Left lung (tissue), 10 donors: Measurements from ENCODE around the gene C22orf42. TPM values are rescaled to one million over a fixed set of nuclear protein-coding genes. Genes with fewer than 3 reads are reported as not detected.

Experiments
- ATAC-seq: fragments of 200-7000 bp; cut with Tn5 transposase; one replicate; pipeline ENCODE4 v1.9.1; 2020; ENCODE audit warnings: moderate library complexity
- DNase-seq, 4 donors: peaks; one replicate each; pipeline ENCODE4 v3.0.0-alpha.2; 2013 to 2020
- H3K27ac ChIP-seq, 2 donors: fragments of 200-600 bp; sonication (generic) in 1 of 2; one replicate each; pipeline versions ENCODE4 v1.5.0 to v1.8.0; 2020 to 2021
- H3K27me3 ChIP-seq, 2 donors: fragments of 200-600 bp; sonication (generic) in 1 of 2; one replicate each; pipeline versions ENCODE4 v1.5.0 to v1.8.0; 2020 to 2021
- H3K36me3 ChIP-seq, 2 donors: fragments of 200-600 bp; sonication (generic) in 1 of 2; one replicate each; pipeline versions ENCODE4 v1.5.0 to v1.8.0; 2020 to 2021
- H3K4me1 ChIP-seq, 2 donors: fragments of 200-600 bp; one replicate each; pipeline ENCODE4 v1.8.0; 2021
- H3K4me3 ChIP-seq, 2 donors: fragments of 200-600 bp; sonication (generic) in 1 of 2; one replicate each; pipeline versions ENCODE4 v1.5.0 to v1.8.0; 2020 to 2021; ENCODE audit warnings: mild to moderate bottlenecking in 1 of 2
- H3K9me3 ChIP-seq, 2 donors: fragments of 200-600 bp; sonication (generic) in 1 of 2; one replicate each; pipeline versions ENCODE4 v1.5.0 to v1.8.0; 2020 to 2021
- intact Hi-C, 2 donors: fragments of 100-400 bp; cut with DNase I; formaldehyde crosslinking; loops; one replicate each; pipeline versions ENCODE4 v1.11.2 to v1.14.2; 2022
- polyA plus RNA-seq, 6 donors: library from polyadenylated mRNA; unstranded; fragments of 120-200 nt; gene quantifications; one replicate each; pipeline ENCODE4 v1.2.1, GENCODE V29; 2013; ENCODE audit not compliant: insufficient read length in 6 of 6
- total RNA-seq, 2 donors: library from RNA; stranded (reverse); fragmentation: NEBNext Ultra II Directional; extraction: Animal tissue kit (Norgen Biotek cat#: 25700); gene quantifications; one replicate each; pipeline ENCODE4 v1.2.1, GENCODE V29; 2021
- TF ChIP-seq, protein P1 (sequence below), 2 donors: fragments of 200-600 bp; sonication (generic) in 1 of 2; IDR thresholded peaks; one replicate each; pipeline versions ENCODE4 v1.5.0 to v1.8.0; 2021; ENCODE audit warnings: antibody characterized with exemption in 2 of 2
- donor health status: DM: no; HTN: yes; CAD: no.
- donor health status: DM: no; HTN: no; CAD: no.

Gene C22orf42
- total and polyA plus RNA-seq, 8 donors, result 0.35 TPM; not detected in 7

DNA sequence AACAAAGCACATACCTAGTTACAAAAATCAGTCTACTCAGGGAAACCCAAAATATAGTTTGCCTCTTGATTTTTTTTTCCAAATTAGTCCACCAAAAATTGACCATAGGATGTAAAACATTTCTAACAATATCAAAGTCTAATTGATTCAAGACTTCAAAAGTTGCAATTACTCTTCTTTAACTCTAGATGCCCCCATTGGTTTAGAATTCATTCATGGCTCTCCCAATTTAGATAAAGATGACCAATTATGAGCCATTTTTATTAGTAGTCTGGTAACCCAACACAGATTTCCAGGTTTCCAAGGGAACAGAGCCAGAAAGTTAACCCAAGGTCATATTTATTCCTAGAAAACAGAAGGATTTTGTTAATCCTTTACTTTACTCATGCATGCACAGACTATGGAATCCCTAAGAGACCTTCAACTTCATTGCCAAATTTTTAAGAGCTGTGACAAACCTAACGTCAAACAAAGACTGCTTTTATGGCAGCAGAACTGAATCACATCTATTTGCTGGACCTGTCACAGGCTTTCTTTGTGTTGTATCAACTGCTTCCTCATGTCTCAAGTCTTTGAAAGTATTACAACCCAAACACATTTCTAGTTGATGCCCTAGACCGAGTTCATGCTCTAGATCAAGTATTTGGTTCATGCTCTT is 55.3 kb downstream of the C22orf42 start:
- Histone ChIP-seq H3K27me3 (peaks cover 0 to 13% of the 10 kb centered on the region in 2 donors), H3K4me3 (no peak overlapping the region), H3K4me1 (no peaks in the 10 kb centered on the region), H3K27ac (no peak overlapping the region), H3K9me3 (no peaks in the 10 kb centered on the region), H3K36me3 (no peaks in the 10 kb centered on the region)
- DNase-seq (no peak), ATAC-seq (no peak)
- TF ChIP-seq, protein P1, sequence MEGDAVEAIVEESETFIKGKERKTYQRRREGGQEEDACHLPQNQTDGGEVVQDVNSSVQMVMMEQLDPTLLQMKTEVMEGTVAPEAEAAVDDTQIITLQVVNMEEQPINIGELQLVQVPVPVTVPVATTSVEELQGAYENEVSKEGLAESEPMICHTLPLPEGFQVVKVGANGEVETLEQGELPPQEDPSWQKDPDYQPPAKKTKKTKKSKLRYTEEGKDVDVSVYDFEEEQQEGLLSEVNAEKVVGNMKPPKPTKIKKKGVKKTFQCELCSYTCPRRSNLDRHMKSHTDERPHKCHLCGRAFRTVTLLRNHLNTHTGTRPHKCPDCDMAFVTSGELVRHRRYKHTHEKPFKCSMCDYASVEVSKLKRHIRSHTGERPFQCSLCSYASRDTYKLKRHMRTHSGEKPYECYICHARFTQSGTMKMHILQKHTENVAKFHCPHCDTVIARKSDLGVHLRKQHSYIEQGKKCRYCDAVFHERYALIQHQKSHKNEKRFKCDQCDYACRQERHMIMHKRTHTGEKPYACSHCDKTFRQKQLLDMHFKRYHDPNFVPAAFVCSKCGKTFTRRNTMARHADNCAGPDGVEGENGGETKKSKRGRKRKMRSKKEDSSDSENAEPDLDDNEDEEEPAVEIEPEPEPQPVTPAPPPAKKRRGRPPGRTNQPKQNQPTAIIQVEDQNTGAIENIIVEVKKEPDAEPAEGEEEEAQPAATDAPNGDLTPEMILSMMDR (IDR thresholded peaks at IDR 0.05), result peak in 1 of 2 donors; percentile 22
- intact Hi-C loops, result no loop called here

DNA sequence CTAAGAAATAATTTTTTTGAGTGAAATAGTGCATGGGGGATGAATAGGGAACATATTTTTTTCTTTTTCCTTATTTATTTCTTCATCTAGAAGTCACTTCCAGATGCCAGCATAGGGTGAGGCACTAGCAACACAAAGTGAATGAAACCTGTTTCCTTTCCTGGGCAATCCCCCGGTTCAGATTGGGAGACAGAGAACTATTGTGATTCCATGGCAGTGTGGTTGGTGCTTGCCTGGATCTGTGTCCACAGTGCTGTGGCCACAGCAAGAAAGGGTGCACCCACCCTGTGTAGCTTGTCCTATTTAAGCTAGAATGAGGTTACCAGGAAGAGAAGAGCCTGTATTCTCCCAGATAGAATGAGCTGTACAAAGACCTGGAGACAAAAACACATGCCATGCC is 58.4 kb downstream of the C22orf42 start:
- intact Hi-C loops, result no loop called here
- H3K4me1 ChIP-seq, result no peaks in the 10 kb centered on the region
- H3K27ac ChIP-seq, result no peak overlapping the region
- H3K27me3 ChIP-seq, result peaks cover 0 to 13% of the 10 kb centered on the region in 2 donors
- DNase-seq (no peak), ATAC-seq (no peak)
- TF ChIP-seq, protein P1 (IDR thresholded peaks at IDR 0.05), result no peak
- H3K9me3 ChIP-seq, result no peaks in the 10 kb centered on the region
- no peaks in the 10 kb centered on the region for H3K36me3 ChIP-seq
- H3K4me3 ChIP-seq, result no peak overlapping the region

Other genes with a start within 250 kb of the C22orf42 start
- 100 to 1,000 TPM; 152 to 183 TPM for gene YWHAH, start 214.8 kb downstream of the C22orf42 start, total RNA-seq
- gene YWHAH, start 214.8 kb downstream of the C22orf42 start, polyA plus RNA-seq, result 100 to 1,000 TPM; 100 to 137 (median 111) TPM
- 1 to 10 TPM in 1 of 2 donors, under 1 TPM in 1; 0.42 to 1.1 TPM for gene SLC5A1, start 116.0 kb downstream of the C22orf42 start, total RNA-seq
- gene SLC5A1, start 116.0 kb downstream of the C22orf42 start, polyA plus RNA-seq, result under 1 TPM; 0.26 to 0.72 (median 0.50) TPM
- not detected for gene RFPL2, start 45.8 kb upstream of the C22orf42 start, total RNA-seq
- under 1 TPM in 3 of 6 donors, not detected in 3; 0.11 to 0.21 (median 0.15) TPM for gene RFPL2, start 45.8 kb upstream of the C22orf42 start, polyA plus RNA-seq
- 1 to 10 TPM in 1 of 2 donors, under 1 TPM in 1; 0.73 to 1.5 TPM for gene SLC5A4, start 96.0 kb upstream of the C22orf42 start, total RNA-seq
- gene SLC5A4, start 96.0 kb upstream of the C22orf42 start, polyA plus RNA-seq, result 1 to 10 TPM in 3 of 6 donors, under 1 TPM in 3; 0.58 to 3.5 (median 0.98) TPM
- not detected for gene RFPL3, start 198.6 kb upstream of the C22orf42 start, total RNA-seq
- gene RFPL3, start 198.6 kb upstream of the C22orf42 start, polyA plus RNA-seq, result under 1 TPM in 1 of 6 donors, not detected in 5; 0.24 TPM